Lower leg skin (tissue), 3 donors: ENCODE measurements around the gene PIK3IP1.

Experiments
- POLR2A ChIP-seq, 2 donors: fragments of 450-650 bp; IDR thresholded peaks; one replicate each; pipeline ENCODE4 v1.6.1; 2016 to 2017; ENCODE audit warnings: antibody characterized with exemption in 2 of 2, mild to moderate bottlenecking in 1 of 2, moderate library complexity in 1 of 2
- TF ChIP-seq, protein P1 (sequence below), 3 donors: fragments of 450-650 bp; IDR thresholded peaks; one replicate each; pipeline ENCODE4 v1.5.1; 2016; ENCODE audit warnings: antibody characterized with exemption in 3 of 3, mild to moderate bottlenecking in 3 of 3, moderate library complexity in 2 of 3

DNA sequence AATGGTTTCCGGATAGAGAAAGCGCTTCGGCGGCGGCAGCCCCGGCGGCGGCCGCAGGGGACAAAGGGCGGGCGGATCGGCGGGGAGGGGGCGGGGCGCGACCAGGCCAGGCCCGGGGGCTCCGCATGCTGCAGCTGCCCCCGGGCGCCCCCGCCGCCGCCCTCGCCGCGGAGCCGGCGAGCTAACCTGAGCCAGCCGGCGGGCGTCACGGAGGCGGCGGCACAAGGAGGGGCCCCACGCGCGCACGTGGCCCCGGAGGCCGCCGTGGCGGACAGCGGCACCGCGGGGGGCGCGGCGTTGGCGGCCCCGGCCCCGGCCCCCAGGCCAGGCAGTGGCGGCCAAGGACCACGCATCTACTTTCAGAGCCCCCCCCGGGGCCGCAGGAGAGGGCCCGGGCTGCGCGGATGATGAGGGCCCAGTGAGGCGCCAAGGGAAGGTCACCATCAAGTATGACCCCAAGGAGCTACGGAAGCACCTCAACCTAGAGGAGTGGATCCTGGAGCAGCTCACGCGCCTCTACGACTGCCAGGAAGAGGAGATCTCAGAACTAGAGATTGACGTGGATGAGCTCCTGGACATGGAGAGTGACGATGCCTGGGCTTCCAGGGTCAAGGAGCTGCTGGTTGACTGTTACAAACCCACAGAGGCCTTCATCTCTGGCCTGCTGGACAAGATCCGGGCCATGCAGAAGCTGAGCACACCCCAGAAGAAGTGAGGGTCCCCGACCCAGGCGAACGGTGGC lies 15.7 kb downstream of the PIK3IP1 start:
- TF ChIP-seq, protein P1, sequence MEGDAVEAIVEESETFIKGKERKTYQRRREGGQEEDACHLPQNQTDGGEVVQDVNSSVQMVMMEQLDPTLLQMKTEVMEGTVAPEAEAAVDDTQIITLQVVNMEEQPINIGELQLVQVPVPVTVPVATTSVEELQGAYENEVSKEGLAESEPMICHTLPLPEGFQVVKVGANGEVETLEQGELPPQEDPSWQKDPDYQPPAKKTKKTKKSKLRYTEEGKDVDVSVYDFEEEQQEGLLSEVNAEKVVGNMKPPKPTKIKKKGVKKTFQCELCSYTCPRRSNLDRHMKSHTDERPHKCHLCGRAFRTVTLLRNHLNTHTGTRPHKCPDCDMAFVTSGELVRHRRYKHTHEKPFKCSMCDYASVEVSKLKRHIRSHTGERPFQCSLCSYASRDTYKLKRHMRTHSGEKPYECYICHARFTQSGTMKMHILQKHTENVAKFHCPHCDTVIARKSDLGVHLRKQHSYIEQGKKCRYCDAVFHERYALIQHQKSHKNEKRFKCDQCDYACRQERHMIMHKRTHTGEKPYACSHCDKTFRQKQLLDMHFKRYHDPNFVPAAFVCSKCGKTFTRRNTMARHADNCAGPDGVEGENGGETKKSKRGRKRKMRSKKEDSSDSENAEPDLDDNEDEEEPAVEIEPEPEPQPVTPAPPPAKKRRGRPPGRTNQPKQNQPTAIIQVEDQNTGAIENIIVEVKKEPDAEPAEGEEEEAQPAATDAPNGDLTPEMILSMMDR (IDR thresholded peaks at IDR 0.05): no peak
- no peak for TF ChIP-seq POLR2A (IDR thresholded peaks at IDR 0.05)
